GM18499 (cell line): Measurements from ENCODE around the gene TSPEAR.

Experiments used
- ATAC-seq: cut with Tn5 transposase; IDR thresholded peaks from one replicate; pipeline ENCODE4 v1.9.1; 2021; ENCODE audit warnings: moderate number of reproducible peaks; ENCODE audit not compliant: insufficient read depth, unreplicated experiment

TSPEAR gene

GRCh38 chr21:44499631-44500030, 211.7 kb downstream of the TSPEAR start:
- no peak for ATAC-seq

- ATAC-seq, result no peak
These were observed 212.2 kb downstream of the TSPEAR start for GRCh38 chr21:44499211-44499560.

GRCh38 chr21:44498280-44499210, 212.8 kb downstream of the TSPEAR start:
- no peak for ATAC-seq

GRCh38 chr21:44497703-44498126, 213.7 kb downstream of the TSPEAR start:
- no peak for ATAC-seq

GRCh38 chr21:44496564-44497550, 214.5 kb downstream of the TSPEAR start:
- no peak for ATAC-seq

- ATAC-seq, result no peak
These were observed 215.5 kb downstream of the TSPEAR start for GRCh38 chr21:44495611-44496563.

GRCh38 chr21:44494956-44495355, 216.4 kb downstream of the TSPEAR start:
- ATAC-seq, result no peak

- ATAC-seq, result no peak
These were observed 217.0 kb downstream of the TSPEAR start for GRCh38 chr21:44494418-44494817.

GRCh38 chr21:44492567-44493385, 218.6 kb downstream of the TSPEAR start:
- no peak for ATAC-seq

GRCh38 chr21:44490816-44491215, 220.6 kb downstream of the TSPEAR start:
- ATAC-seq, result no peak

GRCh38 chr21:44490405-44490804, 221.0 kb downstream of the TSPEAR start:
- ATAC-seq, result no peak

GRCh38 chr21:44489962-44490361, 221.4 kb downstream of the TSPEAR start:
- no peak for ATAC-seq

- no peak for ATAC-seq
These were observed 223.5 kb downstream of the TSPEAR start for GRCh38 chr21:44487831-44488230.

- no peak for ATAC-seq
These were observed 225.1 kb downstream of the TSPEAR start for GRCh38 chr21:44486302-44486701.

- no peak for ATAC-seq
These were observed 225.6 kb downstream of the TSPEAR start for GRCh38 chr21:44485796-44486195.

GRCh38 chr21:44485254-44485793, 226.0 kb downstream of the TSPEAR start:
- ATAC-seq, result no peak

- ATAC-seq, result no peak
These were observed 226.7 kb downstream of the TSPEAR start for GRCh38 chr21:44484498-44485253.
